ENCODE measurements around the gene ASIC2. TPM values are rescaled to one million over a fixed set of nuclear protein-coding genes. Genes with fewer than 3 reads are reported as not detected.

ASIC2 gene
- total and polyA plus RNA-seq, 7 donors: 0.01 TPM; not detected in 6

DNA sequence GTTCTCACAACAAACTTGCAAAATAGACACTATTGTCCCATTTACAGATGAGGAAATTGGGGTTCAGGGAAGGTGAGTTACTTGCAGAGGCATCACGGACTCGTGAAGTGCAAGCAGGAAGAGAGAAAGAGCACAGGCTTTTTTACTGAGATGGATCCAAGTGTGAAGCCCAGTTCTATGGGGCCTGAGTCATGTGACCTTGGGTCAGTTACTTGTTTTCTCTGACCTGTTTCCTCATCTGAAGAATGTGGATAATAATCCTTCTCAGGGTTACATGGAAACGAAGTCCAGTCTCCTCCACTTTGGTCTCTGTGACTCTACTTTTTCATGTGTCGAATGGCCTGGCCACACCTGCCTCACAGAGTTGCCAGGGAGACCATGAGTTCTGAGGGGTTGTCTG is 167.0 kb downstream of the ASIC2 start:
- peaks cover 2 to 18% (median 4%) of the 10 kb centered on the region in 3 donors for H3K27me3 ChIP-seq (ENCODE audit: insufficient read depth in 3 of 3, low read length in 2 of 3)
- no peaks in the 10 kb centered on the region for H3K9me3 ChIP-seq
- no peak for DNase-seq
- intact Hi-C loops (cut with DNase I): no loop called here
- H3K27ac ChIP-seq: no peak overlapping the region
- no peak overlapping the region for H3K4me3 ChIP-seq
- ATAC-seq: no peak
- no peaks in the 10 kb centered on the region for H3K4me1 ChIP-seq
- TF ChIP-seq, protein P1, sequence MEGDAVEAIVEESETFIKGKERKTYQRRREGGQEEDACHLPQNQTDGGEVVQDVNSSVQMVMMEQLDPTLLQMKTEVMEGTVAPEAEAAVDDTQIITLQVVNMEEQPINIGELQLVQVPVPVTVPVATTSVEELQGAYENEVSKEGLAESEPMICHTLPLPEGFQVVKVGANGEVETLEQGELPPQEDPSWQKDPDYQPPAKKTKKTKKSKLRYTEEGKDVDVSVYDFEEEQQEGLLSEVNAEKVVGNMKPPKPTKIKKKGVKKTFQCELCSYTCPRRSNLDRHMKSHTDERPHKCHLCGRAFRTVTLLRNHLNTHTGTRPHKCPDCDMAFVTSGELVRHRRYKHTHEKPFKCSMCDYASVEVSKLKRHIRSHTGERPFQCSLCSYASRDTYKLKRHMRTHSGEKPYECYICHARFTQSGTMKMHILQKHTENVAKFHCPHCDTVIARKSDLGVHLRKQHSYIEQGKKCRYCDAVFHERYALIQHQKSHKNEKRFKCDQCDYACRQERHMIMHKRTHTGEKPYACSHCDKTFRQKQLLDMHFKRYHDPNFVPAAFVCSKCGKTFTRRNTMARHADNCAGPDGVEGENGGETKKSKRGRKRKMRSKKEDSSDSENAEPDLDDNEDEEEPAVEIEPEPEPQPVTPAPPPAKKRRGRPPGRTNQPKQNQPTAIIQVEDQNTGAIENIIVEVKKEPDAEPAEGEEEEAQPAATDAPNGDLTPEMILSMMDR (IDR thresholded peaks at IDR 0.05): no peak
- WGBS, 3 donors: 61 to 66% (median 65%) methylated on average over 4 of the region's 4 CpGs
- no peaks in the 10 kb centered on the region for H3K36me3 ChIP-seq (ENCODE audit: insufficient read depth in 1 of 2, low read depth in 1 of 2)

DNA sequence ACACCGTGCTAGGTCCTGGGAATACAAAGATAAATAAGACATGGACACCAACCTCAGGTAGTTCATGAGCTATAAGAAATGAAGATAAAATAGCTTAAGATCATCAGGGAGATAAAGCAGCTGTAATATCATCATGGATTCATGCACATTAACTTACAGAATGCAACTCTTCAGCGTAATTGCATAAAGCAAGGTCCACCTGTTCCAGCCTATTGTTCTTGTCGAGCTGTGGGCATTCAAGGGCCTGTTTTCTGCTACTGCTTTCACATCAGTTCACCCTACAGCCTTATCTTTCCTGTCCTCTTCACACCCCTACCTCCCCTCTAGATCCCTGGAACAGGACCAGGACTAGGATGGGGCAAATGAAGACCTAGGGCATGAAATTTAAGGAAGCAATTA is 167.5 kb downstream of the ASIC2 start:
- Histone ChIP-seq H3K9me3 (no peaks in the 10 kb centered on the region), H3K27me3 (ENCODE audit: insufficient read depth in 3 of 3, low read length in 2 of 3) (peaks cover 2 to 13% (median 4%) of the 10 kb centered on the region in 3 donors), H3K4me1 (no peaks in the 10 kb centered on the region), H3K27ac (no peak overlapping the region), H3K4me3 (no peak overlapping the region), H3K36me3 (ENCODE audit: insufficient read depth in 1 of 2, low read depth in 1 of 2) (no peaks in the 10 kb centered on the region)
- TF ChIP-seq, protein P1 (IDR thresholded peaks at IDR 0.05): no peak
- no peak for ATAC-seq
- intact Hi-C loops (cut with DNase I): no loop called here
- WGBS, 3 donors: 52 to 57% (median 57%) methylated on average over 3 of the region's 3 CpGs
- DNase-seq: no peak

DNA sequence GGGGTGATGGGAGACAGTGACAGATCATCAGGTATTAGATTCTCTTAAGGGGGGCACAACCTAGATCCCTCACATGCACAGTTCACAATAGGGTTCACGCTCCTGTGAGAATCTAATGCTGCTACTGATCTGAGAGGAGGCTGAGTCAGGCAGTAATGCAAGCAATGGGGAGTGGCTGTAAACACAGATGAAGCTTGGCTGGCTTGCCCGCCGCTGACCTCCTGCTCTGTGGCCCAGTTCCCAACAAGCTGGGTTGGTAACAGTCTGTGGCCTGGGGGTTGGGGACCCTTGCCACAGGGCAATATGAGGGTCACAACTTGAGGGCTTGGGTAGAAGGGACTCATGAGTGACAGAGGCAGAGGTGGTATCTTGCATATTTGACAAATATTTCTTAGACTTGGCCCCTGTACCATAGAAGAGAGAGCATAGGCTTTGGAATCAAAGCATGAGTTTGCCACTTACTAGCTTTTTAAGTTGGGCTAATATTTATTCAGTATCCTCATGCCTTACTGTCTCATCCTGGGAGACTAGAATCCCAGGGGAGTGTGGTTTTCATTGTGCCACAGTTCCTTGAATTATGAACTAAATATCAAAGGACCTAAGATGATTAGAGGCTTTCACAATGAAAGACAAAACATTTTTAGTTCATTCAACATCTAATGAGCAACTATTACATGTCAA is 168.1 kb downstream of the ASIC2 start:
- Histone ChIP-seq H3K36me3 (ENCODE audit: insufficient read depth in 1 of 2, low read depth in 1 of 2) (no peaks in the 10 kb centered on the region), H3K9me3 (no peaks in the 10 kb centered on the region), H3K27ac (no peak overlapping the region), H3K4me1 (no peaks in the 10 kb centered on the region), H3K27me3 (ENCODE audit: insufficient read depth in 3 of 3, low read length in 2 of 3) (peaks cover 2 to 12% (median 4%) of the 10 kb centered on the region in 3 donors), H3K4me3 (no peak overlapping the region)
- ATAC-seq (no peak), DNase-seq (no peak)
- TF ChIP-seq, protein P1 (IDR thresholded peaks at IDR 0.05): no peak
- intact Hi-C loops (cut with DNase I): no loop called here
- WGBS, 3 donors: 48 to 54% (median 53%) methylated on average over 3 of the region's 3 CpGs

DNA sequence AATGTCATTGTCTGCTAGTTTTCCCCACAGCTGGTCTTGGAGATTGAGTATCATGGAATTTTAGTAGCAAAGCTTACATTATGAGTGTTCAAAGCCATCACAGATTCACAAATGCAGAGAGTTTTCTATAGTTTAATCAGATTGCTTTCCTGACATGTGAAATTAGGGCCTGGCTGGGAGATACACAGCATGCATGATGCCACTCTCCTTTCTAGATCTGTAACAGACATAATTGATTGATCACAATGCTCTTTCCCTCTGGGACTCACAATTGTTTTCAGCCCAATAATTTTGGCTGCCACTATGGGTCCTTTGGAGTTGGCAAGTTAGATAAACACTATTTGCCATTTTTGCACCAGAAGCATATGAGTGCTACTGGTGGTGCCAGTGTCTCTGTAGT is 168.9 kb downstream of the ASIC2 start:
- peaks cover 0 to 12% (median 4%) of the 10 kb centered on the region in 3 donors for H3K27me3 ChIP-seq (ENCODE audit: insufficient read depth in 3 of 3, low read length in 2 of 3)
- DNase-seq (no peak), ATAC-seq (no peak)
- TF ChIP-seq, protein P1 (IDR thresholded peaks at IDR 0.05): no peak
- no peak overlapping the region for H3K4me3 ChIP-seq
- no peaks in the 10 kb centered on the region for H3K9me3 ChIP-seq
- intact Hi-C loops (cut with DNase I): no loop called here
- no peaks in the 10 kb centered on the region for H3K4me1 ChIP-seq
- no peak overlapping the region for H3K27ac ChIP-seq
- H3K36me3 ChIP-seq (ENCODE audit: insufficient read depth in 1 of 2, low read depth in 1 of 2): no peaks in the 10 kb centered on the region

DNA sequence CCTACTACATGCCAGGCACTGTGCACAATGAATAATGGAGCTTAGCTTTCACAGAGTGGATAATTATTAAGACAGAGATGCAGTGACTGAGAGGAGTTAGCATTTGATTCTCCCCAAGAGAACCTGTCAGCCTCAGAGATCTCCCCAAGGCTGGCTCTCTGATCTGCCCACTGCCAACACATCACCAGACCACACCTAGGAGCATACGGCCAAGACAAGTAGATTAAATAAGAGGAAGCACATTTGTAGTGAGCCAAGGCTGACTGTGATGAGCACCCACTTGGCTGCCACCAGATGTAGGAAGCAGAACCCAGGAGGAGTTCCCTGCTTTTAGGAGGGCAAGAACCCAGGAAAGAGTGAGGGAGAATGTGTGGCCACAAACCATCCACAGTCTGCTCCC is 171.3 kb downstream of the ASIC2 start:
- Histone ChIP-seq H3K4me1 (no peaks in the 10 kb centered on the region), H3K4me3 (no peak overlapping the region), H3K9me3 (no peaks in the 10 kb centered on the region), H3K27me3 (ENCODE audit: insufficient read depth in 3 of 3, low read length in 2 of 3) (peaks cover 0 to 17% (median 4%) of the 10 kb centered on the region in 3 donors), H3K27ac (no peak overlapping the region), H3K36me3 (ENCODE audit: insufficient read depth in 1 of 2, low read depth in 1 of 2) (no peaks in the 10 kb centered on the region)
- DNase-seq (no peak), ATAC-seq (no peak)
- TF ChIP-seq, protein P1 (IDR thresholded peaks at IDR 0.05): no peak
- WGBS, 3 donors: 41 to 53% (median 51%) methylated on average over 1 of the region's 1 CpG
- intact Hi-C loops (cut with DNase I): no loop called here
